ENCODE results near the gene DISP1. TPM values are rescaled to one million over a fixed set of nuclear protein-coding genes. Genes with fewer than 3 reads are reported as not detected.

Gene DISP1
- total RNA-seq, 4 donors from 2014 or later = 10.1 to 59.9 (median 18.4) TPM

DNA sequence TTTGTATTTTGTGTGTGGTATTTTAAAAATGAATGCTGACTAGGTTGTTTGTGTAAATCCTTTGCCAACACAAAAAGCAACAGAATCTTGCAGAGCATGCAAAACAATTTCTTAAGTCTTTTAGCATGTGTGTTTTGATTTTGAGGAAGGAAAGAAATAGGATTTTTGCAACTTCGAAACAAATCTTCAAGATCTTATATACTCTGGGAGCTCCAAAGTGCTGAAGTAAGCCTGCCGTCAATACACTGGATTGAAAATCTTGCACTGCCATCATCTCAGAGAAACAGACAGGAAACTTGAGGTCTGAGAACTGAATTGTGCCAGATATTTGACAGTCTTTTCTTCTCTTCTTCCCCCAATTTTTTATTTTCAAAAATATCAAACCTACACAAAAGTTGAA, 29.3 kb upstream of the DISP1 start:
- no peak for DNase-seq (ENCODE audit: low spot score)
- TF ChIP-seq, protein P1, sequence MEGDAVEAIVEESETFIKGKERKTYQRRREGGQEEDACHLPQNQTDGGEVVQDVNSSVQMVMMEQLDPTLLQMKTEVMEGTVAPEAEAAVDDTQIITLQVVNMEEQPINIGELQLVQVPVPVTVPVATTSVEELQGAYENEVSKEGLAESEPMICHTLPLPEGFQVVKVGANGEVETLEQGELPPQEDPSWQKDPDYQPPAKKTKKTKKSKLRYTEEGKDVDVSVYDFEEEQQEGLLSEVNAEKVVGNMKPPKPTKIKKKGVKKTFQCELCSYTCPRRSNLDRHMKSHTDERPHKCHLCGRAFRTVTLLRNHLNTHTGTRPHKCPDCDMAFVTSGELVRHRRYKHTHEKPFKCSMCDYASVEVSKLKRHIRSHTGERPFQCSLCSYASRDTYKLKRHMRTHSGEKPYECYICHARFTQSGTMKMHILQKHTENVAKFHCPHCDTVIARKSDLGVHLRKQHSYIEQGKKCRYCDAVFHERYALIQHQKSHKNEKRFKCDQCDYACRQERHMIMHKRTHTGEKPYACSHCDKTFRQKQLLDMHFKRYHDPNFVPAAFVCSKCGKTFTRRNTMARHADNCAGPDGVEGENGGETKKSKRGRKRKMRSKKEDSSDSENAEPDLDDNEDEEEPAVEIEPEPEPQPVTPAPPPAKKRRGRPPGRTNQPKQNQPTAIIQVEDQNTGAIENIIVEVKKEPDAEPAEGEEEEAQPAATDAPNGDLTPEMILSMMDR (IDR thresholded peaks at IDR 0.05) = no peak
- no peak for ATAC-seq (ENCODE audit: low FRiP score)

DNA sequence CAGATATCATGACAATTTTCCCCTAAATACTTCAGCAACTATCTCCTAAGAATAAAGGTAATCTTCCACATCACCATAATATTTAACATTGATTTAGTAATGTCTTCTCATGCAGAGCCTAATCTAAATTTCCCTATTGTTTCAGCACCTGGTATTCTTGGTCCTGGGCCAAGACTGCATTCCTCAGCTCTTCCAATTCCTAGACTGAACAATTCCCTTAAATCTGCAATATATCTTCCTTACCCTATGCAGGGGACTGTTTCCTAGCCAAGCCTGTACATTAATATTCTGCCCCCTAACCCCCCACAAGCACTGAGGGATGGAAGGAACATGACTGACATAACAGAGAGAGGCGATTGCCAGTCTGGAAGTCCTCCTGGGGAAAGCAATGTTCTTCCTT, 28.7 kb upstream of the DISP1 start:
- DNase-seq (ENCODE audit: low spot score) (no peak), ATAC-seq (ENCODE audit: low FRiP score) (no peak)
- TF ChIP-seq, protein P1 (IDR thresholded peaks at IDR 0.05) = no peak

DNA sequence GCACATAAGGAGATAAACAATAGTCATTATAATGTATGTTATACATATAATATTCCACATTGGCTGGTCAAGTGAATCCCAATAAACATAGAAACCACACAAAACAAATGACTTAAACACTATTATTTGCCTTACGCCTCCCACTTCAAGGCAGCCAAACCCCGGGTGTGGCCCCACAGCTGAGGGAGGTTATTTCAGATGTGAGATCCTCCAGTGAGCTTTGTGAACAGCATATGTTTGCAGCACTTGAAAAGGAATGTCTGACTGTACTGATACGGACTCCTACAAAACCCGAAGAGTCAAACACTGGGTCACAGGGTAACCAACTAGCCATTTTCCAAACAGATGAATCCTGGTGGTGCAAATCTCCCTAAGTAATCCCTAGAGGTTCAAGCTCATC, 27.1 kb upstream of the DISP1 start:
- no peak for DNase-seq (ENCODE audit: low spot score)
- no peak for ATAC-seq (ENCODE audit: low FRiP score)
- TF ChIP-seq, protein P1 (IDR thresholded peaks at IDR 0.05) = no peak

DNA sequence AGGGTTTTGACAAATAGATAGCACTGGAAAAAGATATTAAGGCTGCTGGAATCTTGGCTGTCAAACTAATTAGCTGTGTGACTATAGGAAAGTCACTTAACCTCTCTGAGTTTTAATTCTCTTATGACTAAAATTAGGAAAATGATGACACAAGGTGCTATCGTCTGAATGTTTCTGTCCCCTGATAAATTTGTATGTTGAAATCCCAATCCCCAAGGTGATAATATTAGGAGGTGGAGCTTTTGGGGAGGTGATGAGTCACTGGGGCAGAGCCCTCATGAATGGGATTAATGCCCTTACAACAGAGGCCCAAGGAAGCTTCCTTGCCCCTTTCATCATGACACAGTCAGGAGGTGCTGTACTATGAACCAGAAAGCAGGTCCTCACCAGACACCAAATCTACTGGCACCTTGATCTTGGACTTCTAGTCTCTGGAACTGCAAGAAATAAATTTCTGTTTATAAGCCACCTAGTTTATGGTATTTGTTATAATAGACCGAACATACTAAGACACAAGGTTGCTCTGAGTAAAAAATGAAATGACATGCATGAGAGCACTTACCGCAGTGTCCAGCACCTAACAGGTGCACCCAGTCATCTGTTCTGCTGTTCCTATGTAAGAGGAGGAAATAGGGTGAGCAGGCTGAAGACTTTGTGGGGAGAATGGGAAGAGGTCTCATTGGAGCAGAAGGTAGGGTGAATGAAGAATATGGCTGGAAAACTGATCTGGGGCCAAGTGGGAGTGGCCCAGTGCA, 26.3 kb upstream of the DISP1 start:
- ATAC-seq (ENCODE audit: low FRiP score) (peak; percentile 65), DNase-seq (ENCODE audit: low spot score) (no peak)
- TF ChIP-seq, protein P1 (IDR thresholded peaks at IDR 0.05) = no peak

DNA sequence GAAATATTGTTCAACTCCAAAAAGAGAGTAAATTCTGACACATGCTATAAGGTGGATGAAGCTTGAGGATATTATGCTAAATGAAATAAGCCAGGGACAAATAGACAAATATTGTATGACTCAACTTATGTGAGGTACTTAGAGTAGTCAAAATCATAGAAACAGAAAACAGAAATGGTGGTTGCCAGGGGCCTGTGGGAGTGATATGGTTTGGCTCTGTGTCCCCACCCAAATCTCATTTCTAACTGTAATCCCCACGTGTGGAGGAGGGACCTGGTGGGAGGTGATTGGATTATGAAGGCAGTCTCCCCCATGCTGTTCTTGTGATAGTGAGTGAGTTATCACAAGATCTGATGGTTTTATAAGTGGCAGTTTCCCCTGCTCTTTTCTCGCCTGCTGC, 24.7 kb upstream of the DISP1 start:
- no peak for DNase-seq (ENCODE audit: low spot score)

DNA sequence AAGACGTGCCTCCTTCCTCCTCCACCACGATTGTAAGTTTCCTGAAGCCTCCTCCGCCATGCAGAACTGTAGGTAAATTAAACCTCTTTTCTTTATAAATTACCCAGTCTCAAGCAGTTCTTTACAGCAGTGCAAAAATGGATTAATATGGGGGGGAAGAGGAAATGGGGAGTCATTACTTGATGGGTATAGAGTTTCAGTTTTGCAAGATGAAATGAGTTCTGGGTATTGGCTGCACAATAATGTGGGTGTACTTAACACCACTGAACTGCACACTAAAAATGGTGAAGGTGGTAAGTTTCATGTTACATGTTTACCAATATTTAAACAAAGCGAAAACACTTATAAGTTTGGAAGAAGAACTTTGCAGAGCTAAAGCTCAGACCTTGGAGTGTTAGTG, 24.3 kb upstream of the DISP1 start:
- TF ChIP-seq, protein P1 (IDR thresholded peaks at IDR 0.05) = no peak
- ATAC-seq (ENCODE audit: low FRiP score) (no peak), DNase-seq (ENCODE audit: low spot score) (no peak)

More for the DNA sequence above, 24.7 kb upstream of the DISP1 start:
- TF ChIP-seq, protein P1 (IDR thresholded peaks at IDR 0.05) = no peak
- ATAC-seq (ENCODE audit: low FRiP score) = no peak
